OCI-LY3 (cell line): ENCODE results near the gene AHNAK2.
A peak's percentile ranks its signal among the peaks of the same experiment; 100 is the strongest.

ENCODE experiments used
- H2AFZ ChIP-seq: fragments of 200-600, 300-600 bp; shearing (Covaris generic); 2 replicates; pipeline ENCODE4 v1.6.0; 2014; ENCODE audit warnings: antibody characterized with exemption, low read depth, low read length
- H3K27ac ChIP-seq: fragments of 200-600, 300-600 bp; sonication (generic); 2 replicates; pipeline ENCODE4 v1.5.1; 2014; ENCODE audit warnings: mild to moderate bottlenecking, low read length, moderate library complexity, mixed read lengths
- H3K27me3 ChIP-seq: fragments of 200-600, 300-600 bp; sonication (generic); 2 replicates; pipeline ENCODE4 v1.6.1; 2014; ENCODE audit warnings: low read depth, low read length, mixed read lengths
- H3K36me3 ChIP-seq: fragments of 200-600, 300-600 bp; sonication (generic); replicated peaks from 2 replicates; pipeline ENCODE3; 2014; ENCODE audit warnings: low read depth, low read length, mixed read lengths
- H3K4me1 ChIP-seq: fragments of 300-600, 200-600 bp; sonication (generic); 2 replicates; pipeline ENCODE4 v1.6.1; 2014; ENCODE audit warnings: low read length, mixed read lengths
- H3K4me2 ChIP-seq: fragments of 200-600, 300-600 bp; sonication (generic); 2 replicates; pipeline ENCODE4 v1.6.1; 2014; ENCODE audit warnings: low read length, mixed read lengths
- H3K4me3 ChIP-seq: fragments of 300-600, 200-600 bp; sonication (generic); 2 replicates; pipeline ENCODE4 v1.5.1; 2014; ENCODE audit warnings: antibody characterized with exemption, mild to moderate bottlenecking, low read length, moderate library complexity
- H3K79me2 ChIP-seq: fragments of 300-600, 200-600 bp; shearing (Covaris generic); 2 replicates; pipeline ENCODE4 v1.6.1; 2014; ENCODE audit warnings: mild to moderate bottlenecking, low read length, mixed read lengths
- H3K9ac ChIP-seq: fragments of 300-600, 200-600 bp; shearing (Covaris generic); 2 replicates; pipeline ENCODE4 v1.6.0; 2014; ENCODE audit warnings: mild to moderate bottlenecking, low read length, moderate library complexity
- H3K9me3 ChIP-seq: fragments of 200-600, 300-600 bp; shearing (Covaris generic); 2 replicates; pipeline ENCODE4 v1.6.1; 2014; ENCODE audit warnings: low read length, mixed read lengths; ENCODE audit not compliant: insufficient read depth
- H4K20me1 ChIP-seq: fragments of 200-600, 300-600 bp; sonication (generic); 2 replicates; pipeline ENCODE4 v1.6.1; 2016; ENCODE audit warnings: low read length, mixed read lengths; ENCODE audit not compliant: insufficient read depth
- EZH2phosphoT487 ChIP-seq: fragments of 200-600 bp; shearing (Covaris generic); IDR thresholded peaks from 2 replicates; pipeline ENCODE4 v1.6.1; 2018; ENCODE audit warnings: antibody characterized with exemption, mixed run types, low read depth
- TF ChIP-seq, protein P1 (sequence below): fragments of 200-600, 300-600 bp; sonication (generic); IDR thresholded peaks from 2 replicates; pipeline ENCODE4 v1.5.1; 2014; ENCODE audit warnings: antibody characterized with exemption, low read length, low read depth

The AHNAK2 gene

DNA sequence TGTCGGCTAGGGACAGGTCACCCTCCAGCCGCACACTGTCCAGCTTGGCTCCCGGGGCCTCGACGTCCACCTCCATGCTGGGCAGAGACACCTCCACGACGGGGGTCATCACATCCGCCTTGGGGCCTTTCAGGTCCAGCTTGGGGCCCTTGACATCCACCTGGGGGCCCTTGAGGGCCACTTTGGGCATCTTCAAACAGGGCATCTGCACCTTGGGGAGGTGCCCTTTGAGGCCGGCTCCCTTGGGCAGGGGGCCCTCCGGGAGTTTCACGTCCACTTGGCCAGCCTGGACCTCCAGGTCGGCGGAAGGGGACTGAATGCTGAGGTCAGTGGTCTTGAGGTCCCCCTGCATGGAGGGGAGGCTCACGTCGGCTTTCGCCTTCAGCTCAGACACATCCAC lies 35.6 kb downstream of the AHNAK2 start:
- H3K27ac ChIP-seq: no peak overlapping the region
- H2AFZ ChIP-seq: no peak overlapping the region
- H3K79me2 ChIP-seq: no peaks in the 10 kb centered on the region
- TF ChIP-seq EZH2phosphoT487: no peak
- TF ChIP-seq, protein P1, sequence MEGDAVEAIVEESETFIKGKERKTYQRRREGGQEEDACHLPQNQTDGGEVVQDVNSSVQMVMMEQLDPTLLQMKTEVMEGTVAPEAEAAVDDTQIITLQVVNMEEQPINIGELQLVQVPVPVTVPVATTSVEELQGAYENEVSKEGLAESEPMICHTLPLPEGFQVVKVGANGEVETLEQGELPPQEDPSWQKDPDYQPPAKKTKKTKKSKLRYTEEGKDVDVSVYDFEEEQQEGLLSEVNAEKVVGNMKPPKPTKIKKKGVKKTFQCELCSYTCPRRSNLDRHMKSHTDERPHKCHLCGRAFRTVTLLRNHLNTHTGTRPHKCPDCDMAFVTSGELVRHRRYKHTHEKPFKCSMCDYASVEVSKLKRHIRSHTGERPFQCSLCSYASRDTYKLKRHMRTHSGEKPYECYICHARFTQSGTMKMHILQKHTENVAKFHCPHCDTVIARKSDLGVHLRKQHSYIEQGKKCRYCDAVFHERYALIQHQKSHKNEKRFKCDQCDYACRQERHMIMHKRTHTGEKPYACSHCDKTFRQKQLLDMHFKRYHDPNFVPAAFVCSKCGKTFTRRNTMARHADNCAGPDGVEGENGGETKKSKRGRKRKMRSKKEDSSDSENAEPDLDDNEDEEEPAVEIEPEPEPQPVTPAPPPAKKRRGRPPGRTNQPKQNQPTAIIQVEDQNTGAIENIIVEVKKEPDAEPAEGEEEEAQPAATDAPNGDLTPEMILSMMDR: no peak
- no peaks in the 10 kb centered on the region for H3K36me3 ChIP-seq
- no peaks in the 10 kb centered on the region for H4K20me1 ChIP-seq
- H3K4me2 ChIP-seq: no peak overlapping the region
- H3K27me3 ChIP-seq: peaks cover 36% of the 10 kb centered on the region
- H3K4me1 ChIP-seq: no peaks in the 10 kb centered on the region
- H3K4me3 ChIP-seq: no peak overlapping the region
- H3K9me3 ChIP-seq: no peaks in the 10 kb centered on the region
- H3K9ac ChIP-seq: no peak overlapping the region

DNA sequence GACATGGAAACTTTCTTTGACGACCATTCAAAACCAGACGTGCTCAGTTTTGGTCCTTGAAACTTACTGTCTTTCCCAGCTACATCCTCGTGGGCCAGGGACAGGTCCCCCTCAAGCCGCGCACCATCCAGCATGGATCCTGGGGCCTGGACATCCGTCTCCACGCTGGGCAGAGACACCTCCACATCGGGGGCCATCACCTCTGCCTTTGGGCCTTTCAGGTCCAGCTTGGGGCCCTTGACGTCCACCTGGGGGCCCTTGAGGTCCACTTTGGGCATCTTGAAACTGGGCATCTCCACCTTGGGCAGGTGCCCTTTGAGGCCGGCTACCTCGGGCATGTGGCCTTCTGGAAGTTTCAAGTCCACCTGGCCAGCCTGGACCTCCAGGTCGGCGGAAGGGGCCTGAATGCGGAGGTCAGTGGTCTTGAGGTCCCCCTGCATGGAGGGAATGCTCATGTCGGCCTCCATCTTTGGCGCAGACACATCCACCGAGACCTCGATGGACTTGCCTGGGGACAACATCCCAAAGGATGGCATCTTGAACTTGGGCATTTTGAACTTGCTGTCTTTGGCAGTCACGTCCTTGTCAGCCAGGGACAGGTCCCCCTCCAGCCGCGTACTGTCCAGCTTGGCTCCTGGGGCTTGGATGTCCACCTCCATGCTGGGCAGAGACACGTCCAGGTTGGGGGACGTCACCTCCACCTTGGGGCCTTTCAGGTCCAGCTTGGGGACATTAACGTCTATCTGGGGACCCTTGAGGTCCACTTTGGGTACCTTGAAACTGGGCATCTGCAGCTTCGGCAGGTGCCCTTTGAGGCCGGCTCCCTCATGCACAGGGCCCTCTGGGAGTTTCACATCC lies 36.4 kb downstream of the AHNAK2 start:
- Histone ChIP-seq H4K20me1 (no peaks in the 10 kb centered on the region), H3K27ac (no peak overlapping the region), H3K79me2 (no peaks in the 10 kb centered on the region), H3K9ac (no peak overlapping the region), H2AFZ (no peak overlapping the region), H3K9me3 (no peaks in the 10 kb centered on the region), H3K4me3 (no peak overlapping the region), H3K4me2 (no peak overlapping the region), H3K4me1 (no peaks in the 10 kb centered on the region), H3K27me3 (peaks cover 43% of the 10 kb centered on the region), H3K36me3 (no peaks in the 10 kb centered on the region)
- TF ChIP-seq, protein P1: no peak
- no peak for TF ChIP-seq EZH2phosphoT487

DNA sequence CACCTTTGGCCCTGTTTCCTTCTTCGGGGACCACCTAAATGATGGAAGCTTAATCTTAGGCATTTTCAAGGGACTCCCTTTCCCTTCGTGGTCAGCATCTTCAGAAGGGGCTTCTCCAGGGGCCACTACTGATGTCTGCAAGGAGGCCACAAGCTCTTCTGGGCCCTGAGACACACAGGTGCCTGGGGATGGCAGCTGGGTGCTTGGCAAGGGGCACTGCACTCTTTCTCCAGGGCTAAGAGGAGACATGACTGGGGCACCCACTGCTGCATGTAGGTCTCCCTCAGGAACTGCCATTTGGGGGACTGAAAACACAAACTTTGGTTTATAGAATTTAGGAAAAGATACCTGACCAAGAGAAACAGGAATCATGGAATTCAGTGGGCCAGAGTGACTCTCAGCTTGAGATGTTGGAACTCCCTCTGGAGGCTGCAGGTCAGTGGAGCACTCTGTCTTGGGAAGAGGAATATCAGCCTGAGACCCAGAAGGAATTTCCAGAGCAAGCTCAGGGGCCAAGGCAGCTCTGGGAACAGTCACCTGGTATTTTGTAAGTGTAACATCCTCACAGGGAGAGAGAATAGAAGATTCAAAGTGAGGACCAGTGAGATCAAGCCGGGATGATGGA lies 37.5 kb downstream of the AHNAK2 start:
- Histone ChIP-seq H4K20me1 (no peaks in the 10 kb centered on the region), H3K4me2 (no peak overlapping the region), H3K27ac (no peak overlapping the region), H2AFZ (no peak overlapping the region), H3K9me3 (no peaks in the 10 kb centered on the region), H3K79me2 (no peaks in the 10 kb centered on the region), H3K36me3 (no peaks in the 10 kb centered on the region), H3K4me1 (0 out of 2 replicates have a peak, but pooled peaks cover 5% of the 10 kb centered on the region), H3K4me3 (no peak overlapping the region), H3K9ac (no peak overlapping the region), H3K27me3 (peaks cover 43% of the 10 kb centered on the region)
- TF ChIP-seq, protein P1: peak; percentile 19
- no peak for TF ChIP-seq EZH2phosphoT487

DNA sequence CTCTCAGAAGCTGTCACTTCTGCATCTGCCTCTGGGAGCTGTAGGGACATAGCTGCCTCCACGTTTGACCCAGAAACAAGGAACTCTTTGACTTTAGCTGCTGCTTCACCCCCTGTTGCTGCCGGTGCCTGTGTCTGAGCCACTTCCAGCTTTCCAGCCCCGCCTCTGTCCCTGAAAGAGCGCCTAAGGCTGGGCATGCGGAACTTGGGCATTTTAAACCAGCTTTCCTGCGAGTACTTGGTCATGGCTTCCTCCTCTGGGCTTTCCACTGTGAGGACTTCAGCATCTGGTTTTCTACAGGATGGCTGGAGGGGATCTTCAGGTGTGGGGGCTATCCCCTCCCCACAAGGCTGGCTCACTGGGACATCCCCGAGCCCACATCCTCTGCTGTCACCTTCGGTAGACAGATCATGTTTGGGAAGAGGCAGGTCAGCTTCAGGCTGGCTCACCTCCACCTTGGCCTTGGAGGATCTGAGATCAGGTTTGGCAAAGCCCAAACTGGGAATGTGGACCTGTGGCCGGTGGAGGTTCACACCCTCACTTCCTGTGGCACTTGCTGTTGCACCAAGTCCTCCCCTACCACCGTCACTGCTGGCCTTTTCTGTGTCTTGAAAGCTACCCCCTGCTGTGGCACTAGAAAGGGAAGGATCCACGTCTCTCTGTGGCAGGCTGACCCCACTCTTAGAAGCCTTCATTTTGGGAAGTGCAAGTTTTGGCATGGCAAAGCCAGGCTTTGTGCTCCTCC lies 38.3 kb downstream of the AHNAK2 start:
- Histone ChIP-seq H3K4me2 (no peak overlapping the region), H3K9me3 (no peaks in the 10 kb centered on the region), H2AFZ (no peak overlapping the region), H3K27me3 (peaks cover 43% of the 10 kb centered on the region), H3K9ac (no peak overlapping the region), H3K36me3 (no peaks in the 10 kb centered on the region), H3K79me2 (no peaks in the 10 kb centered on the region), H3K4me1 (0 out of 2 replicates have a peak, but pooled peaks cover 6% of the 10 kb centered on the region), H3K4me3 (no peak overlapping the region), H3K27ac (no peak overlapping the region), H4K20me1 (0 out of 2 replicates have a peak, but pooled peaks cover 2% of the 10 kb centered on the region)
- no peak for TF ChIP-seq EZH2phosphoT487
- TF ChIP-seq, protein P1: no peak
